Measurements from ENCODE around the gene TECTB. TPM values are rescaled to one million over a fixed set of nuclear protein-coding genes. Genes with fewer than 3 reads are reported as not detected.
A peak's percentile ranks its signal among the peaks of the same experiment; 100 is the strongest.

Gene TECTB
- total RNA-seq, 1 donor from 2014 or later: not detected

GRCh38 chr10:112330162-112330561 is 47.0 kb downstream of the TECTB start:
- TF ChIP-seq, protein P1, sequence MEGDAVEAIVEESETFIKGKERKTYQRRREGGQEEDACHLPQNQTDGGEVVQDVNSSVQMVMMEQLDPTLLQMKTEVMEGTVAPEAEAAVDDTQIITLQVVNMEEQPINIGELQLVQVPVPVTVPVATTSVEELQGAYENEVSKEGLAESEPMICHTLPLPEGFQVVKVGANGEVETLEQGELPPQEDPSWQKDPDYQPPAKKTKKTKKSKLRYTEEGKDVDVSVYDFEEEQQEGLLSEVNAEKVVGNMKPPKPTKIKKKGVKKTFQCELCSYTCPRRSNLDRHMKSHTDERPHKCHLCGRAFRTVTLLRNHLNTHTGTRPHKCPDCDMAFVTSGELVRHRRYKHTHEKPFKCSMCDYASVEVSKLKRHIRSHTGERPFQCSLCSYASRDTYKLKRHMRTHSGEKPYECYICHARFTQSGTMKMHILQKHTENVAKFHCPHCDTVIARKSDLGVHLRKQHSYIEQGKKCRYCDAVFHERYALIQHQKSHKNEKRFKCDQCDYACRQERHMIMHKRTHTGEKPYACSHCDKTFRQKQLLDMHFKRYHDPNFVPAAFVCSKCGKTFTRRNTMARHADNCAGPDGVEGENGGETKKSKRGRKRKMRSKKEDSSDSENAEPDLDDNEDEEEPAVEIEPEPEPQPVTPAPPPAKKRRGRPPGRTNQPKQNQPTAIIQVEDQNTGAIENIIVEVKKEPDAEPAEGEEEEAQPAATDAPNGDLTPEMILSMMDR (IDR thresholded peaks at IDR 0.05): no peak
- ATAC-seq (peak; percentile 9), DNase-seq (no peak)
- no peak overlapping the region for H3K4me3 ChIP-seq
- H3K27ac ChIP-seq: no peak overlapping the region
- H3K27me3 ChIP-seq: no peaks in the 10 kb centered on the region
- H3K4me1 ChIP-seq: no peaks in the 10 kb centered on the region
- H3K36me3 ChIP-seq: no peaks in the 10 kb centered on the region
- intact Hi-C loops (cut with DNase I): no loop called here
- no peaks in the 10 kb centered on the region for H3K9me3 ChIP-seq

- Histone ChIP-seq H3K4me1 (no peaks in the 10 kb centered on the region), H3K4me3 (no peak overlapping the region), H3K36me3 (no peaks in the 10 kb centered on the region), H3K9me3 (no peaks in the 10 kb centered on the region), H3K27me3 (no peaks in the 10 kb centered on the region), H3K27ac (no peak overlapping the region)
- TF ChIP-seq, protein P1 (IDR thresholded peaks at IDR 0.05): no peak
- ATAC-seq: no peak
- DNase-seq: no peak
- intact Hi-C loops (cut with DNase I): no loop called here
These were observed 47.5 kb downstream of the TECTB start for GRCh38 chr10:112330607-112331160.

DNA sequence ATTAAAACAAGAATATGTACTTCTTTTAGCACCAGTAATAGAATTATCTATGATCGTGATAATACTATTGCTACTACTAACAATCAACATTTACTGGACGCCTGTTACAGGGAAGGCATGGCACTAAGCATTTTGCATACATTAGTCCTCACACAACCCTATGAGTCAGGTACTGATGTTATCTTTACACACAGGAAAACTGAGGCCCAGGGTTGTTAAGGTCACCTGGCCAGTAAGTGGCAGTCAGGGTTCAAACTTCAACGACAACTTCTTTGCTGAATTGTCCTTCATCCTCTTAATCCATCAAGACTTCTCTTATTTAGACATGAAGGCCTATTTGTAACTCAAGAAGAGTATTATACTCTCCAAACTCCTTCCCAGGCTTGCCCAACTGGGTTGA is 48.8 kb downstream of the TECTB start:
- no peak for DNase-seq
- Histone ChIP-seq H3K27me3 (no peaks in the 10 kb centered on the region), H3K27ac (no peak overlapping the region), H3K36me3 (no peaks in the 10 kb centered on the region), H3K9me3 (no peaks in the 10 kb centered on the region), H3K4me3 (no peak overlapping the region), H3K4me1 (no peaks in the 10 kb centered on the region)
- ATAC-seq: no peak
- intact Hi-C loops (cut with DNase I): no loop called here
- TF ChIP-seq, protein P1 (IDR thresholded peaks at IDR 0.05): no peak

GRCh38 chr10:112332509-112333228 is 49.5 kb downstream of the TECTB start:
- TF ChIP-seq, protein P1 (IDR thresholded peaks at IDR 0.05): no peak
- Histone ChIP-seq H3K27me3 (no peaks in the 10 kb centered on the region), H3K36me3 (no peaks in the 10 kb centered on the region), H3K4me1 (no peaks in the 10 kb centered on the region), H3K27ac (no peak overlapping the region), H3K9me3 (no peaks in the 10 kb centered on the region), H3K4me3 (no peak overlapping the region)
- ATAC-seq: peak; percentile 60
- DNase-seq: peak; percentile 79
- intact Hi-C loops (cut with DNase I): no loop called here

GRCh38 chr10:112333452-112333851 is 50.3 kb downstream of the TECTB start:
- no peaks in the 10 kb centered on the region for H3K9me3 ChIP-seq
- TF ChIP-seq, protein P1 (IDR thresholded peaks at IDR 0.05): no peak
- H3K36me3 ChIP-seq: no peaks in the 10 kb centered on the region
- H3K27ac ChIP-seq: no peak overlapping the region
- DNase-seq (no peak), ATAC-seq (no peak)
- intact Hi-C loops (cut with DNase I): no loop called here
- H3K27me3 ChIP-seq: no peaks in the 10 kb centered on the region
- no peak overlapping the region for H3K4me3 ChIP-seq
- H3K4me1 ChIP-seq: no peaks in the 10 kb centered on the region

Data from upper lobe of right lung (tissue), 1 donor.